CD4-positive, alpha-beta T cell (primary cell): Measurements from ENCODE around the gene PIK3C2A. TPM values are rescaled to one million over a fixed set of nuclear protein-coding genes. Genes with fewer than 3 reads are reported as not detected.

ENCODE experiments used
- ATAC-seq: fragments of 200-7000 bp; cut with Tn5 transposase; one replicate; pipeline ENCODE4 v1.10.0; 2022; ENCODE audit warnings: mild to moderate bottlenecking; ENCODE audit not compliant: poor library complexity
- CTCF ChIA-PET: fragments of 350-600 bp; sonication (Branson Sonifier 250); formaldehyde crosslinking; loops from one replicate; lab custom pipeline; 2021; ENCODE audit warnings: antibody characterized with exemption, inconsistent platforms; lab: Charles Lee
- POLR2A ChIA-PET: fragments of 350-600 bp; sonication (Branson Sonifier 250); formaldehyde crosslinking; loops from one replicate; lab custom pipeline; 2021; ENCODE audit warnings: antibody characterized with exemption, inconsistent platforms; lab: Charles Lee
- DNase-seq, 14 experiments: peaks; one replicate each; pipeline ENCODE4 v3.0.0-alpha.2; 2013 to 2020; ENCODE audit warnings: mixed read lengths in 2 of 14
- H3K27ac ChIP-seq, 2 donors: one replicate each; pipeline versions ENCODE4 v1.5.1 to v1.7.0; 2013; ENCODE audit warnings: low read length in 2 of 2, low read depth in 1 of 2, mild to moderate bottlenecking in 1 of 2
- H3K27me3 ChIP-seq, 2 experiments: 1 replicate in 1 of 2; 2 replicates in 1 of 2; pipeline versions ENCODE4 v1.6.1 to v1.7.0; 2013; ENCODE audit warnings: low read length in 2 of 2, control low read depth in 1 of 2, mild to moderate bottlenecking in 1 of 2, moderate library complexity in 1 of 2; ENCODE audit not compliant: insufficient read depth in 2 of 2, control insufficient read depth in 1 of 2
- H3K36me3 ChIP-seq: one replicate; pipeline ENCODE4 v1.6.1; 2013; ENCODE audit warnings: low read length, control low read depth; ENCODE audit not compliant: insufficient read depth
- H3K4me1 ChIP-seq: one replicate; pipeline ENCODE4 v1.6.1; 2013; ENCODE audit warnings: low read length, control low read depth; ENCODE audit not compliant: insufficient read depth
- H3K4me3 ChIP-seq: one replicate; pipeline ENCODE4 v1.5.1; 2013; ENCODE audit warnings: mild to moderate bottlenecking, low read length, moderate library complexity
- H3K9me3 ChIP-seq, 2 experiments: 1 replicate in 1 of 2; 2 replicates in 1 of 2; pipeline versions ENCODE4 v1.6.1 to v1.7.0; 2013; ENCODE audit warnings: low read length in 2 of 2, mild to moderate bottlenecking in 2 of 2, control low read depth in 1 of 2, moderate library complexity in 1 of 2; ENCODE audit not compliant: control insufficient read depth in 1 of 2, insufficient read depth in 1 of 2
- H3K27ac Mint-ChIP-seq: one replicate; pipeline ENCODE4 v1.8.0; 2020; ENCODE audit warnings: mixed read lengths
- H3K27me3 Mint-ChIP-seq: one replicate; pipeline ENCODE4 v1.8.0; 2021; ENCODE audit warnings: mixed read lengths
- H3K36me3 Mint-ChIP-seq: one replicate; pipeline ENCODE4 v1.8.0; 2021; ENCODE audit warnings: low read depth, mixed read lengths
- H3K4me1 Mint-ChIP-seq: one replicate; pipeline ENCODE4 v1.8.0; 2021; ENCODE audit warnings: low read depth, mixed read lengths
- H3K4me3 Mint-ChIP-seq: one replicate; pipeline ENCODE4 v1.8.0; 2020; ENCODE audit warnings: mild to moderate bottlenecking, mixed read lengths
- H3K9me3 Mint-ChIP-seq: one replicate; pipeline ENCODE4 v1.8.0; 2020; ENCODE audit warnings: mixed read lengths
- intact Hi-C, 2 experiments: fragments of 100-400 bp; cut with DNase I in 1 of 2; cut with micrococcal nuclease in 1 of 2; formaldehyde crosslinking; loops; one replicate each; pipeline versions ENCODE4 v1.15.1 to v1.9.0; 2023 to 2025; cut with DNase I, micrococcal nuclease
- total RNA-seq, 174 experiments: library from RNA in 2 of 174; stranded (reverse) in 2 of 174; gene quantifications; one replicate each; pipeline ENCODE4 v1.2.3 and lab custom pipeline; 2021 to 2026
- TF ChIP-seq, protein P1 (sequence below): fragments of 200-600 bp; IDR thresholded peaks from one replicate; pipeline ENCODE4 v1.8.0; 2022; ENCODE audit warnings: antibody characterized with exemption, mild to moderate bottlenecking

Gene PIK3C2A
- total RNA-seq, 2 experiments from 2014 or later, result 39.2 to 43.0 TPM

DNA sequence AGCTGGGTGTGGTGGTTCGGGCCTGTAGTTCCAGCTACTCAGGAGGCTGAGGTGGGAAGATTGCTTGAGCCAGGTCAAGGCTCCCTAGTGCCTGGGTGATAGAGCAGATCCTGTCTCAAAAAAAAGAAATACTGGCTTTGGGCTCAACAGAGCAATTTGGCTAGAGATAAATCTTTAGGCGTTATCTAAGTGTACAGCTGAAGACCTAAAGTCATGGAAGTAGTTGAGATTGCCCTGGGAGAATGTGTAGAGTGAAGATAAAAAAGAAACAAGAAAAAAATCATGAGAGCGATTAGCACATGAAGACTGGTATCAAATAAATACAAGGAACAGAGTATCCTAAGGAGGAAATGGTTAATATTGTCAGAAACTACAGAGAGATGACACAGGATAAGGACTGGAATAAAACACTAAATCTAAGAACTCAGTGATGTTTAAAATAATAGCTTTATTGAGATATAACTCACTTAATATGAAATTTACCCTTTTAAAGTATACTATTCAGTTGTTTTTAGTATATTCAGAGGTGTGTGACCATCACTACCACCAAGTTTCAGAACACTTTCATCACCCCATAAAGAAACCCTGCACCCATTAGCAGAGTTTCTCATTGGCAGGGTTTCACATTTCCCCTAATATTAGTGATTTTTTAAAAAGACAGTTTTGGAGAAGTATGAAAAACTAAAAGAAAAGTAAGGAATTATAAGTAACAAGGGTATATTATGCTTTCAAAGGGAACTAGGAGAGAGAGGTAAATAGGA lies 20.7 kb downstream of the PIK3C2A start:
- CTCF ChIA-PET, result no interaction called here
- intact Hi-C loops, result no loop called here
- peaks cover 48% of the 10 kb centered on the region for H3K36me3 Mint-ChIP-seq

DNA sequence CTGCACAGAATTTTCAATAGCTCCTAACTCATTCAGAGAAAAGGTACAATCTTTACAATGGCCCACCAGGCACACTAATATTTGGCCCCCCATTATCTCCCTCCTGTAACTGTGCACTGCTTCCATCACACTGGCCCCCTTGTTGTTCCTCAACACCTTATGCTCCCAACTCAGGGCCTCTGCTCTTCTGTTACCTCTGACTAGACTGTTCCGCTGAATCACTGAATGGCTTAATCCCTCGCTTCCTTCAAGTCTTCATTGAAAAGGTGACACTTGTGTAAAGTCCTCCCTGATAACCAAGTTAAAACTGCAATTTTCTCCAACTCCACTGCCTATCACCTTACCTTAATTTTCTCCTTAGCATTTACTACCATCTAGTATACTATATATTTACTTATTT lies 21.8 kb downstream of the PIK3C2A start:
- H3K4me1 Mint-ChIP-seq, result peaks cover 23% of the 10 kb centered on the region
- Histone ChIP-seq H3K27me3 (no peaks in the 10 kb centered on the region), H3K27ac (no peak overlapping the region), H3K4me3 (no peak overlapping the region), H3K36me3 (peaks cover 10% of the 10 kb centered on the region), H3K4me1 (no peaks in the 10 kb centered on the region), H3K9me3 (no peaks in the 10 kb centered on the region)
- no peaks in the 10 kb centered on the region for H3K27me3 Mint-ChIP-seq
- H3K27ac Mint-ChIP-seq, result no peak overlapping the region
- ChIA-PET CTCF (no interaction called here), POLR2A (no interaction called here)
- DNase-seq (no peak), ATAC-seq (no peak)
- H3K36me3 Mint-ChIP-seq, result peaks cover 42% of the 10 kb centered on the region
- no peak overlapping the region for H3K4me3 Mint-ChIP-seq
- TF ChIP-seq, protein P1, sequence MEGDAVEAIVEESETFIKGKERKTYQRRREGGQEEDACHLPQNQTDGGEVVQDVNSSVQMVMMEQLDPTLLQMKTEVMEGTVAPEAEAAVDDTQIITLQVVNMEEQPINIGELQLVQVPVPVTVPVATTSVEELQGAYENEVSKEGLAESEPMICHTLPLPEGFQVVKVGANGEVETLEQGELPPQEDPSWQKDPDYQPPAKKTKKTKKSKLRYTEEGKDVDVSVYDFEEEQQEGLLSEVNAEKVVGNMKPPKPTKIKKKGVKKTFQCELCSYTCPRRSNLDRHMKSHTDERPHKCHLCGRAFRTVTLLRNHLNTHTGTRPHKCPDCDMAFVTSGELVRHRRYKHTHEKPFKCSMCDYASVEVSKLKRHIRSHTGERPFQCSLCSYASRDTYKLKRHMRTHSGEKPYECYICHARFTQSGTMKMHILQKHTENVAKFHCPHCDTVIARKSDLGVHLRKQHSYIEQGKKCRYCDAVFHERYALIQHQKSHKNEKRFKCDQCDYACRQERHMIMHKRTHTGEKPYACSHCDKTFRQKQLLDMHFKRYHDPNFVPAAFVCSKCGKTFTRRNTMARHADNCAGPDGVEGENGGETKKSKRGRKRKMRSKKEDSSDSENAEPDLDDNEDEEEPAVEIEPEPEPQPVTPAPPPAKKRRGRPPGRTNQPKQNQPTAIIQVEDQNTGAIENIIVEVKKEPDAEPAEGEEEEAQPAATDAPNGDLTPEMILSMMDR, result no peak
- intact Hi-C loops, result no loop called here
- H3K9me3 Mint-ChIP-seq, result no peaks in the 10 kb centered on the region

More for the DNA sequence above, 20.7 kb downstream of the PIK3C2A start:
- Mint-ChIP-seq H3K9me3 (no peaks in the 10 kb centered on the region), H3K4me1 (peaks cover 26% of the 10 kb centered on the region), H3K4me3 (no peak overlapping the region), H3K27ac (no peak overlapping the region), H3K27me3 (no peaks in the 10 kb centered on the region)
- DNase-seq (no peak), ATAC-seq (no peak)
- TF ChIP-seq, protein P1, result no peak
- Histone ChIP-seq H3K9me3 (no peaks in the 10 kb centered on the region), H3K4me1 (no peaks in the 10 kb centered on the region), H3K27ac (no peak overlapping the region), H3K27me3 (no peaks in the 10 kb centered on the region), H3K36me3 (peaks cover 15% of the 10 kb centered on the region), H3K4me3 (no peak overlapping the region)
- POLR2A ChIA-PET, result no interaction called here

DNA sequence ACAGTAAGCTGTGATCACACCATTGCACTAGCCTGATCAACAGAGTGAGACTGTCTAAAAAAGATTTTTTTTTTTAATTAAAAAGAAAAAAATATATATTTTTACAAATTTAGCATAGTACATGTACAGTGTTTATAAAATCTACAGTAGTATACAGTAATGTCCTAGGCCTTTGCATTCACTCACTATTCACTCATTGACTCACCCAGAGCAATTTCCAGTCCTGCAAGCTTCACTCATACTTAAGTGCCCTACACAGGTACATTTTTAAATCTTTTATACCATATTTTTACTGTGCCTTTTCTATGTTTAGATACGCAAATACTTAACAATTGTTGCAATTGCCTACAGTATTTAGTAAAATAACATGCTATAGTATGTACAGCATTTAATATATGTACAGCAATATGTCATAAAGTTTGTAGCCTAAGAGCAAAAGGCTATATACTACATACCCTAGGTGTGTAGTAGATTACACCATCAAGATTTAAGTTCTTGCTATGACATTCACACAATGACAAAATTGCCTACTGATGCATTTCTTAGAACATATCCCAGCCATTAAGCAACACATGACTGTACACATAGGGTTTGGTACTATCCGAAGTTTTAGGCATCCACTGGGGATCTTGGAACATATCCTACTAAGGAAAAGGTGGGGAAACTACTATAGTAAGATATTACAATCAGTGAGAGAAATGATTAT lies 22.8 kb downstream of the PIK3C2A start:
- intact Hi-C loops, result no loop called here
- no peak overlapping the region for H3K27ac Mint-ChIP-seq
- H3K27me3 Mint-ChIP-seq, result no peaks in the 10 kb centered on the region
- no peak for DNase-seq
- ChIA-PET POLR2A (interaction anchor here (1.2 kb wide), 1 partner anchor 91 kb away, joined by 4 read pairs; the partner anchor contains the start of gene NUCB2), CTCF (no interaction called here)
- no peaks in the 10 kb centered on the region for H3K9me3 Mint-ChIP-seq
- Histone ChIP-seq H3K27ac (no peak overlapping the region), H3K36me3 (peaks cover 10% of the 10 kb centered on the region), H3K27me3 (no peaks in the 10 kb centered on the region), H3K9me3 (no peaks in the 10 kb centered on the region), H3K4me1 (no peaks in the 10 kb centered on the region), H3K4me3 (no peak overlapping the region)
- ATAC-seq, result no peak
- H3K4me1 Mint-ChIP-seq, result peaks cover 18% of the 10 kb centered on the region
- TF ChIP-seq, protein P1, result no peak
- no peak overlapping the region for H3K4me3 Mint-ChIP-seq
- H3K36me3 Mint-ChIP-seq, result peaks cover 39% of the 10 kb centered on the region
